GM19467 (cell line): ENCODE data around the gene PIK3AP1.

Source experiments
- ATAC-seq: cut with Tn5 transposase; IDR thresholded peaks from one replicate; pipeline ENCODE4 v1.9.1; 2021; ENCODE audit warnings: mild to moderate bottlenecking, moderate library complexity; ENCODE audit not compliant: unreplicated experiment

The PIK3AP1 gene

GRCh38 chr10:96619120-96619519 lies 101.2 kb downstream of the PIK3AP1 start:
- ATAC-seq: no peak

GRCh38 chr10:96618653-96619052 lies 101.7 kb downstream of the PIK3AP1 start:
- no peak for ATAC-seq

GRCh38 chr10:96616961-96617360 lies 103.4 kb downstream of the PIK3AP1 start:
- no peak for ATAC-seq

GRCh38 chr10:96614515-96614914 lies 105.8 kb downstream of the PIK3AP1 start:
- no peak for ATAC-seq

GRCh38 chr10:96613576-96613975 lies 106.7 kb downstream of the PIK3AP1 start:
- ATAC-seq: no peak

GRCh38 chr10:96612055-96612830 lies 108.1 kb downstream of the PIK3AP1 start:
- no peak for ATAC-seq

GRCh38 chr10:96610817-96611216 lies 109.5 kb downstream of the PIK3AP1 start:
- no peak for ATAC-seq

- no peak for ATAC-seq
These were observed 110.8 kb downstream of the PIK3AP1 start for GRCh38 chr10:96609510-96609909.

GRCh38 chr10:96608805-96609204 lies 111.5 kb downstream of the PIK3AP1 start:
- no peak for ATAC-seq

- ATAC-seq: no peak
These were observed 112.1 kb downstream of the PIK3AP1 start for GRCh38 chr10:96608262-96608661.

GRCh38 chr10:96606946-96607345 lies 113.4 kb downstream of the PIK3AP1 start:
- no peak for ATAC-seq

GRCh38 chr10:96606216-96606615 lies 114.1 kb downstream of the PIK3AP1 start:
- no peak for ATAC-seq

GRCh38 chr10:96600337-96600736 lies 120.0 kb downstream of the PIK3AP1 start:
- no peak for ATAC-seq

- no peak for ATAC-seq
These were observed 121.5 kb downstream of the PIK3AP1 start for GRCh38 chr10:96598846-96599245.

- ATAC-seq: no peak
These were observed 123.6 kb downstream of the PIK3AP1 start for GRCh38 chr10:96596422-96597407.

GRCh38 chr10:96595741-96596140 lies 124.6 kb downstream of the PIK3AP1 start:
- ATAC-seq: no peak

GRCh38 chr10:96591946-96592345 lies 128.4 kb downstream of the PIK3AP1 start:
- ATAC-seq: no peak

GRCh38 chr10:96588616-96589419 lies 131.5 kb downstream of the PIK3AP1 start:
- peak; percentile 31 for ATAC-seq

GRCh38 chr10:96588060-96588554 lies 132.2 kb downstream of the PIK3AP1 start:
- ATAC-seq: no peak

- ATAC-seq: no peak
These were observed 132.9 kb downstream of the PIK3AP1 start for GRCh38 chr10:96587264-96588059.
